ENCODE data around the gene TTC39C.

The TTC39C gene

GRCh38 chr18:23992089-23992940 lies 22.2 kb upstream of the TTC39C start:
- no peak for DNase-seq (ENCODE audit: low read depth, low spot score)

- no peak for DNase-seq (ENCODE audit: low read depth, low spot score)
These were observed 21.6 kb upstream of the TTC39C start for GRCh38 chr18:23992941-23993280.

DNA sequence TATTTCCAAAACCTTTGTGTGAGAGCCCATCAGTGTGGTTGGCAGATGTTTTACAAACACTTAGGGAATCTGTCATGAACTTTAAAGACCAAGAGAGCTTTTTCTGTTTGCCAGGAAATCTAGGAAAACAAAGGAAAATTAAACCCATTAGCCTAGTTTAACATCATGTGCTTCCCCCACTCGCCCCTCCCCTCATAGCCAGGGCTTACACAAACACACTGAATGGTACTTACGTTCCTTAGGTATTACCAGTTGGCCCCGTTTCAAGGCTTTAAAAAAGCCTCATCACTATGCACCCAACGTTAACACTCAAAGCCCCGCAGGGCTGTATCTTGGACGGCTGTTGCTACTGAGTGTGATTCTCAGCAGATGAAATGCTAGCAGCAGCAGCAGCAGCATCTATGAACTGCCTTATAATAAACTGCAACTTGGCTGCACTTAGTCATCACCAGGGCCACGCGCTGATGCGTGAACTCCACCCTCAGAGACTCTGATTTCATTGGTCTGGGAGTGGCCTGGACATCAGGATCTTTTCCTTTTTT lies 20.1 kb upstream of the TTC39C start:
- no peak for DNase-seq (ENCODE audit: low read depth, low spot score)

DNA sequence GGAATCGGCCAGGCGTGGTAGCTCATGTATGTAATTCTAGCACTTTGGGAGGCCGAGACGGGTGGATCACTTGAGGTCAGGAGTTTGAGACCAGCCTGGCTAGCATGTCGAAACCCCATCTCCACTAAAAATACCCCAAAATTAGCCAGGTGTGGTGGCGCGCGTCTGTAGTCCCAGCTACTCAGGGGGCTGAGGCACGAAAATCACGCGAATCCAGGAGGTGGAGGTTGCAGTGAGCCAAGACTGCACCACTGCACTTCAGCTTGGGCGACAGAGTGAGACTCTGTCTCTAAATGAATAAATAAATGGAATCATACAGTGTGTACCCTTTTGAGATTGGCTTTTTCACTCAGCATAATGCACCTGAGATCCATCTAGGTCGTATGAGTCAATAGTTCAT lies 19.4 kb upstream of the TTC39C start:
- DNase-seq (ENCODE audit: low read depth, low spot score), result no peak

DNA sequence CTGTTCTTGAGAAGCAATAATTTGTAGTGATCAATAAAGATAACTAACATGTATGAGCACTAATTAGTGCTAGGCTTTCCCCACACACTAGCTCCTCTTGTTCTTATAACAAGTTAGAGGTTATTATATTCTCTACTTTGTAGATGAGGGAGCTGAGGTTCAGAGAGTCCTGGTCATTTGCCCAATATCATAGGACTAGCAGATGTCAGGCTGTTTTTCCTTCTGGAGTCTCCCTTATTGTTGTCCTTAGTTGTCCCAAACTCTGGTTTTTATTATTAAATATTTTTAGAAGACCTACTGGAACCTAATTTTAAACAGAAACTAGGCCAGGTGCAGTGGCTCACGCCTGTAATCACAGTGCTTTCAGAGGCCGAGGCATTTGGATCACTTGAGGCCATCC lies 16.5 kb upstream of the TTC39C start:
- no peak for DNase-seq (ENCODE audit: low read depth, low spot score)

- no peak for DNase-seq (ENCODE audit: low read depth, low spot score)
These were observed 15.7 kb upstream of the TTC39C start for GRCh38 chr18:23998820-23999219.

GRCh38 chr18:24000613-24001490 lies 13.7 kb upstream of the TTC39C start:
- no peak for DNase-seq (ENCODE audit: low read depth, low spot score)

DNA sequence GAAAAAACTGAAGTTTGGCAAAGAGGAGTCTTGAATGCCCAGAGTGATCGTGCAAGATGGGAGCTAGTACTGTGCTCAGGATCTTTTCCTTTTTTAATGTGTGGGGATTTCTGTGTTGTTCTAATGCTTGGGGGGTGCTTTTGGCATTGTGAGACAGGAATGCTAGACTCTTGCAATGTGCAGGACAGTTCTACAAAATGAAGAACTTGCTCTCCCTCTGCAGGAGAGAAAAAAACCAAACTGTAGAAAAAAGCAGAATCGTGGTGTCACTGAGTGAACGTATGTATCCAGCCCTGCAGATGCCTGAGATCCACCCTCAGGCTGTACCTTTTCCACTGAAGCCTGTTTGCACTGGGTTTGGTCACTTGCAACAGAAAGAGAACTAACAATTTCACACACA lies 12.1 kb upstream of the TTC39C start:
- DNase-seq (ENCODE audit: low read depth, low spot score), result no peak

- DNase-seq (ENCODE audit: low read depth, low spot score), result no peak
These were observed 11.3 kb upstream of the TTC39C start for GRCh38 chr18:24003288-24003687.

- DNase-seq (ENCODE audit: low read depth, low spot score), result no peak
These were observed 10.5 kb upstream of the TTC39C start for GRCh38 chr18:24003903-24004640.

DNA sequence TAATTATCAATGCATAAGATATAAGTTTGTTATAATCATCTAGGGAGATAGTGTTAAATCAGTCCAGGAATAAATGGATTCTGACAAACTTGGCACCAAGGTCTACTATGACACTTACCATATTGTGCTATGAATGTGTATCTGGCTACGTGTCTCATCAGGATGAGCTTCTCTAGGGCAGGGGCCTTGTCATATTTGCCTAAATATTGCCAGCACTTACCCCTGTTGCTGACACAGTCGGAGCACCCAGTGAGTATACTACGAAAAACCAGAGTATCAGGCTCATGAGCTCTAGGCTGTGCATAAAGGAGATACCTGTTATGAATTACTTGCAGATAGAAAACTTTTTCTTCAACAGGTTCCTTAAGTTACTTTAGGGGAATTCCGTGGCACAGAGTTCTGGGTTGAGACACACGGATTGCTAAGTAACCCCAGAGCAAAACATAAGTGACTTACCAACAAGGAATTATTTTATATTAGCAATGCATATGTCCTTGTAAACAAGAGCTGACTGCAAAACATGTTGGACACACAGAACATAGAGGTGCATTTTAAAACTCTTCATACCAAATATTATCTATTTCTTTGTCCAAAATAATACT lies 7.7 kb upstream of the TTC39C start:
- DNase-seq (ENCODE audit: low read depth, low spot score), result no peak

DNA sequence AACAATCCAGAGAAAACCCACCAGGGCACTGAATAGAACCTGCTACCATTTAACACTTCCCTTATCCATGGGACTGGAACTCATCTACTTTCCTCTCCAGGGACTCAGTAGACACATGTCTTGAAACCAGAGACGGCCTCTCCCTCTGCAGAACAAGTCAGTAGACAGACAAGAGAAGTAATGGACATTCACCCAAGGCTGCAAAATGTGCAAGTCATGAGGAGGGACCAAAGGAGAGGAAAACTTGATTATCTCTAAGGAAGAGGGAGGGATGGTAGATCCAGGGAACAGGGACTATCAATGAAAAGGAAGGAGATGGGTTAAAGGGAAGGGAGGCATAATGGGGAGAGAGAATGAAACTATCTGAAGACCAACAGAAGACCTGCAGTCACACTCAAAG lies 5.3 kb upstream of the TTC39C start:
- DNase-seq (ENCODE audit: low read depth, low spot score), result no peak

- DNase-seq (ENCODE audit: low read depth, low spot score), result no peak
These were observed 4.8 kb upstream of the TTC39C start for GRCh38 chr18:24009651-24010333.

GRCh38 chr18:24010673-24011072 lies 3.9 kb upstream of the TTC39C start:
- no peak for DNase-seq (ENCODE audit: low read depth, low spot score)

DNA sequence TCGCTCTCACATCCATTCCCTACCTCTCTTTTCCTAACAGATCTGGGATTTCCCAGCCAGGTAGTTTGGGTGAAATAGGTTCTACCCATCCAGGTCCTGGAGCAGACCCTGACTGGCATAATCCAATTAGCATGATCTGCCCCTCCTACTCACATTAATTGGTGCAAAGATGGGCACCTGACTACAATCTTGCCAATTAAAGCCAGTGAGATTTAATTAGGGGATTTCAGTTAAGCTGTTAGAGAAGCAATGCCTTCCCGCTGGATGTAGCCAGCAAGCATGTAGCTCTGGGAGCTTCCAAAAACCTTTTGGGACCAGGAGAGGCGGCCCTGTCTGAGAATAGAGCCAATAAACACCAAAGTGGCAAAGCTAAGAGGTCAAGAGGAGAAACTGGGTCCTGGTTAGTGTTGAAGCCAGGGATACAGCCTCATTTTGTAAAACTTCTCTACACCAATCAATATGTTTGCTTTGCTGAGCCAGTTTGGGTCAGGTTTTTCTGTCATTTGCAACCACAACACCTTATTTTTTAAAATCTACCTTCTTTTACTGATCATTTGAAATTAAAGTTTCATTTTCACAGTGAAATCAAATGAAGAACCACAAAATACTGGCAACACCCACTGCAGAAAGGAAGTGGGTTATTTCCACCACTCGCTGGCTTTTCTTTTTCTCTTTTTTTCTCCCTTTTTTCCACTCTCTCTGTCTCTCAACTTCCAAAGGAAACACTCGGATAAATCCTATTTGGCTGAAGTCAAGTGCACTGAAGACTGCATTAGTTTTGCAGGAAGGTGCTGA lies 3.2 kb upstream of the TTC39C start:
- no peak for DNase-seq (ENCODE audit: low read depth, low spot score)

GRCh38 chr18:24013051-24013450 lies 1.5 kb upstream of the TTC39C start:
- no peak for DNase-seq (ENCODE audit: low read depth, low spot score)

- no peak for DNase-seq (ENCODE audit: low read depth, low spot score)
These were observed 558 bp downstream of the TTC39C start for GRCh38 chr18:24014986-24015638.

DNA sequence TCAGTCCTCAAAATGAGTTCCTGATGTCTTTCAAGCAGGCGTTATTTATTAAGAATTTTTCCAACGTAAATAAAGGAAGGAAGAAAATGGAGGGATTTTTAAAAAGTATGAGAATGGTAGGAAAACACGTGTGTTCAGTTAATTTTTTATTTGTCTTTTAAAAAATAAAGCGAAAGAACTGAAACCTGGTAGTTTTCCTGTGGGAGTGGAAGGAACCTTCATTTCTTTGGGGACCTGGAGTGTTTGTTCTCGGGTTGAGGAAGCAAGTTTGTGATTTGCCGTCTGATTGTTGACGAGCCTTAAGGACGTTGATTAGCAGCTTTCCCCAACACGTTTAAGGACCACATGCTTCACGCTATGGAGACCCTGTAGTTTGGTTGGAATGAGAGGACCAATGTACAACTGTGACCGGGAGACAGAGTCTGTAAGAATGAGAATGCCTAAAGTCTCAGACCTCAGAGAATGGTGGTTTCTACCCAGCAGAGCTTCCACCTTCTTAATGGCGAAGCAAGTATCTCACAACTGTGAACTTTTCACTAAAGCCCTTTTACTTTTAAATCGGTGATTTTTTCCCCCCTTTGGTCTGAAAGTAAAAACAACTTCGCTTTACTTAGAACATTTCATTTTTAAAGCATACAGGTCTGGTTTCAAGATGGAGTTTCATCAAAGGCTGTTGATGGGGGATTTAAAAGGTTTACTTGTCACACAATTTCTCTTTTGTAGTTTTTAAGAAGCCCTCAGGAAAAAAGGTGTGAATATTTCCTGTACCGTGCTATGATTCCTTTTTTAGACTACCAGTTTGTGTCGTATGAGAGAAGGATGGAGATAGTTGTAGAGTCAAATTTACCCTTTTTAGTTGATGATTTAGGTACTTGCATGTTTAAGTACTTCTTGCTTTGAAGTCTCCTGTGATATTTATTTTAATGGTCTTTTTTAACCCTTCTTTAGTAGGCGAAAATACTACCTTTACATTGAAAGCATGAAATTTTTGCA lies 1.4 kb downstream of the TTC39C start:
- DNase-seq (ENCODE audit: low read depth, low spot score), result no peak
